HepG2 (cell line): ENCODE data around the gene FITM1. TPM values are rescaled to one million over a fixed set of nuclear protein-coding genes. Genes with fewer than 3 reads are reported as not detected.

Experiments
- CBX5 ChIP-seq: sonication (generic); formaldehyde crosslinking; IDR thresholded peaks from 2 replicates; pipeline ENCODE4 v1.4.0; 2020; ENCODE audit warnings: missing genetic modification reagents, borderline replicate concordance
- GLI4 ChIP-seq: sonication (generic); formaldehyde crosslinking; IDR thresholded peaks from 2 replicates; pipeline ENCODE4 v1.5.1; 2020; ENCODE audit warnings: missing genetic modification reagents, mild to moderate bottlenecking, moderate library complexity, borderline replicate concordance
- GTF2F1 ChIP-seq: fragments of 150-350 bp; IDR thresholded peaks from 2 replicates; pipeline ENCODE4 v1.6.1; 2014; ENCODE audit warnings: low read length
- ISL2 ChIP-seq: sonication (generic); formaldehyde crosslinking; IDR thresholded peaks from 2 replicates; pipeline ENCODE4 v1.5.0; 2020; ENCODE audit warnings: missing genetic modification reagents
- MAF1 ChIP-seq: sonication (generic); formaldehyde crosslinking; IDR thresholded peaks from 2 replicates; pipeline ENCODE4 v1.5.0; 2020; ENCODE audit warnings: missing genetic modification reagents, borderline replicate concordance
- PCBP1 ChIP-seq: fragments of 200-400 bp; formaldehyde crosslinking; IDR thresholded peaks from 2 replicates; pipeline ENCODE4 v1.6.1; 2017; ENCODE audit warnings: mild to moderate bottlenecking, low read depth, low read length, borderline replicate concordance
- RFXANK ChIP-seq: IDR thresholded peaks from 2 replicates; pipeline ENCODE4 v1.6.1; 2016
- TEAD2 ChIP-seq: sonication (generic); formaldehyde crosslinking; IDR thresholded peaks from 2 replicates; pipeline ENCODE4 v1.9.0; 2021; ENCODE audit warnings: missing genetic modification reagents
- XBP1 ChIP-seq: sonication (generic); formaldehyde crosslinking; IDR thresholded peaks from 2 replicates; pipeline ENCODE4 v1.5.0; 2020; ENCODE audit warnings: missing genetic modification reagents
- ZBTB46 ChIP-seq: sonication (generic); formaldehyde crosslinking; IDR thresholded peaks from 2 replicates; pipeline ENCODE4 v1.4.0; 2020; ENCODE audit warnings: mild to moderate bottlenecking, missing genetic modification reagents, borderline replicate concordance
- ZFP36L2 ChIP-seq: sonication (generic); formaldehyde crosslinking; IDR thresholded peaks from 2 replicates; pipeline ENCODE4 v1.4.0; 2020; ENCODE audit warnings: missing genetic modification reagents
- ZMYM4 ChIP-seq: sonication (generic); formaldehyde crosslinking; IDR thresholded peaks from 2 replicates; pipeline ENCODE4 v1.8.1; 2023; ENCODE audit warnings: mild to moderate bottlenecking, missing genetic modification reagents
- ZNF253 ChIP-seq: sonication (generic); formaldehyde crosslinking; IDR thresholded peaks from 2 replicates; pipeline ENCODE4 v1.8.0; 2022; ENCODE audit warnings: mild to moderate bottlenecking, missing genetic modification reagents, borderline replicate concordance
- ZNF256 ChIP-seq: sonication (generic); formaldehyde crosslinking; conservative IDR thresholded peaks from 2 replicates; pipeline ENCODE4 v1.4.0; 2020; ENCODE audit warnings: missing genetic modification reagents
- ZNF337 ChIP-seq: sonication (generic); formaldehyde crosslinking; IDR thresholded peaks from 2 replicates; pipeline ENCODE4 v1.5.1; 2020; ENCODE audit warnings: missing genetic modification reagents, low read depth, mild to moderate bottlenecking, borderline replicate concordance
- ZNF503 ChIP-seq: sonication (generic); formaldehyde crosslinking; IDR thresholded peaks from 2 replicates; pipeline ENCODE4 v1.4.0; 2020; ENCODE audit warnings: missing genetic modification reagents
- ZNF614 ChIP-seq: IDR thresholded peaks from 2 replicates; pipeline ENCODE4 v1.6.1; 2018; ENCODE audit warnings: missing biosample characterization, missing genetic modification reagents, inconsistent platforms, borderline replicate concordance
- ZNF616 ChIP-seq: sonication (generic); formaldehyde crosslinking; IDR thresholded peaks from 2 replicates; pipeline ENCODE4 v1.5.0; 2020; ENCODE audit warnings: low read depth, mild to moderate bottlenecking, missing genetic modification reagents
- ZNF674 ChIP-seq: sonication (generic); formaldehyde crosslinking; IDR thresholded peaks from 2 replicates; pipeline ENCODE4 v1.5.0; 2020; ENCODE audit warnings: low read depth, mild to moderate bottlenecking, missing genetic modification reagents
- ZNF770 ChIP-seq: sonication (generic); formaldehyde crosslinking; IDR thresholded peaks from 2 replicates; pipeline ENCODE4 v1.5.0; 2020; ENCODE audit warnings: mild to moderate bottlenecking, missing genetic modification reagents
- ZNF788 ChIP-seq: sonication (generic); formaldehyde crosslinking; IDR thresholded peaks from 2 replicates; pipeline ENCODE4 v1.5.0; 2020; ENCODE audit warnings: mild to moderate bottlenecking, missing genetic modification reagents, borderline replicate concordance
- ZSCAN29 ChIP-seq: sonication (generic); formaldehyde crosslinking; conservative IDR thresholded peaks from 2 replicates; pipeline ENCODE4 v1.4.0; 2020; ENCODE audit warnings: mild to moderate bottlenecking, missing genetic modification reagents
- polyA plus RNA-seq, 8 experiments: library from polyadenylated mRNA; depleted of rRNA in 3 of 8; stranded (reverse) in 7 of 8; unstranded in 1 of 8; fragments of >200 nt; fragmentation: Illumina TruSeq in 4 of 8; extraction: Trizol in 4 of 8; gene quantifications; 2 replicates each; pipeline versions ENCODE4 v1.2.1 to v1.2.3, GENCODE V29; 2011 to 2016; ENCODE audit warnings: low read depth in 4 of 8, missing spikeins in 1 of 8, mixed read lengths in 1 of 8; ENCODE audit not compliant: insufficient read depth in 1 of 8
- total RNA-seq, 5 experiments: library from RNA; depleted of rRNA; stranded (reverse); fragments of >200 nt; fragmentation: Illumina TruSeq; extraction: Trizol; gene quantifications; 2 replicates each; pipeline ENCODE4 v1.2.3, GENCODE V29; 2016; ENCODE audit warnings: low read depth in 1 of 5
- TF ChIP-seq, protein P1 (sequence below): sonication (generic); formaldehyde crosslinking; IDR thresholded peaks from 2 replicates; pipeline ENCODE4 v1.8.1; 2023; ENCODE audit warnings: missing genetic modification reagents, mild to moderate bottlenecking, borderline replicate concordance
- TF ChIP-seq, protein P2 (sequence below): IDR thresholded peaks from 2 replicates; pipeline ENCODE4 v1.6.1; 2016

FITM1 gene
- total and polyA plus RNA-seq, 2 of the 13 experiments (the other 11 are each of a cell fraction or from before 2014, with no cell fraction given), result 2.7 to 5.8 TPM

- TF ChIP-seq ZNF503 (CRISPR knock-in tag) (peak; percentile 72; the same call in 1 of the 2 replicates), TEAD2 (CRISPR knock-in tag) (0 out of 2 replicates have a peak, but pooled peaks have one; percentile 66), ZNF770 (CRISPR knock-in tag) (no peak), ZMYM4 (CRISPR knock-in tag) (no peak), ZNF616 (CRISPR knock-in tag) (no peak; the same call in none of the 2 replicates), ZNF256 (CRISPR knock-in tag) (peak; percentile 94), ZNF253 (CRISPR knock-in tag) (peak; percentile 98), PCBP1 (peak; percentile 95), ZSCAN29 (CRISPR knock-in tag) (peak; percentile 95; the same call in 1 of the 2 replicates), RFXANK (CRISPR knock-in tag) (peak; percentile 96), CBX5 (CRISPR knock-in tag) (peak; percentile 79), ZNF614 (CRISPR knock-in tag) (peak; percentile 95), ZFP36L2 (CRISPR knock-in tag) (no peak), MAF1 (peak; percentile 95), ISL2 (CRISPR knock-in tag) (peak; percentile 78), ZBTB46 (no peak), ZNF788 (CRISPR knock-in tag) (peak; percentile 75), ZNF337 (CRISPR knock-in tag) (no peak; the same call in 1 of the 2 replicates), XBP1 (CRISPR knock-in tag) (peak; percentile 99), GLI4 (CRISPR knock-in tag) (peak; percentile 99), GTF2F1 (no peak), ZNF674 (CRISPR knock-in tag) (peak; percentile 11; the same call in 1 of the 2 replicates)
- TF ChIP-seq, protein P1, sequence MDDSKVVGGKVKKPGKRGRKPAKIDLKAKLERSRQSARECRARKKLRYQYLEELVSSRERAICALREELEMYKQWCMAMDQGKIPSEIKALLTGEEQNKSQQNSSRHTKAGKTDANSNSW (CRISPR knock-in tag), result peak; percentile 90; the same call in 1 of the 2 replicates
- TF ChIP-seq, protein P2, sequence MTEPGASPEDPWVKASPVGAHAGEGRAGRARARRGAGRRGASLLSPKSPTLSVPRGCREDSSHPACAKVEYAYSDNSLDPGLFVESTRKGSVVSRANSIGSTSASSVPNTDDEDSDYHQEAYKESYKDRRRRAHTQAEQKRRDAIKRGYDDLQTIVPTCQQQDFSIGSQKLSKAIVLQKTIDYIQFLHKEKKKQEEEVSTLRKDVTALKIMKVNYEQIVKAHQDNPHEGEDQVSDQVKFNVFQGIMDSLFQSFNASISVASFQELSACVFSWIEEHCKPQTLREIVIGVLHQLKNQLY (CRISPR knock-in tag), result peak; percentile 81
These were observed 10.8 kb downstream of the FITM1 start, which contains the start of gene EMC9 (continued) for GRCh38 chr14:24141097-24141880.
